Upper lobe of left lung (tissue), 4 donors: ENCODE measurements around the gene ILKAP.

Experiments used
- CTCF ChIP-seq, 6 experiments: fragments of 450-650 bp in 4 of 6; fragments of 200-600 bp in 2 of 6; sonication (generic) in 2 of 6; IDR thresholded peaks; one replicate each; pipeline ENCODE4 v1.5.1; 2016 to 2019; ENCODE audit warnings: antibody characterized with exemption in 6 of 6
- EP300 ChIP-seq, 4 donors: sonication (generic); formaldehyde crosslinking; IDR thresholded peaks; one replicate each; pipeline ENCODE4 v1.5.1; 2017; ENCODE audit warnings: antibody characterized with exemption in 4 of 4, control low read depth in 2 of 4
- POLR2A ChIP-seq, 4 donors: fragments of 450-650 bp; IDR thresholded peaks; one replicate each; pipeline ENCODE4 v1.5.1; 2016 to 2017; ENCODE audit warnings: antibody characterized with exemption in 4 of 4, mild to moderate bottlenecking in 2 of 4
- POLR2AphosphoS5 ChIP-seq, 2 donors: sonication (generic); formaldehyde crosslinking; IDR thresholded peaks; one replicate each; pipeline ENCODE4 v1.5.1; 2017; ENCODE audit warnings: antibody characterized with exemption in 2 of 2

GRCh38 chr2:238145851-238146250 is 57.6 kb downstream of the ILKAP start:
- TF ChIP-seq CTCF (IDR thresholded peaks at IDR 0.05) (no peak), EP300 (IDR thresholded peaks at IDR 0.05) (no peak), POLR2A (IDR thresholded peaks at IDR 0.05) (no peak), POLR2AphosphoS5 (IDR thresholded peaks at IDR 0.05) (no peak)
